ENCODE measurements around the gene MLYCD. TPM values are rescaled to one million over a fixed set of nuclear protein-coding genes. Genes with fewer than 3 reads are reported as not detected.

The MLYCD gene
- total RNA-seq, 2 experiments from 2014 or later = 3.3 to 3.8 TPM

DNA sequence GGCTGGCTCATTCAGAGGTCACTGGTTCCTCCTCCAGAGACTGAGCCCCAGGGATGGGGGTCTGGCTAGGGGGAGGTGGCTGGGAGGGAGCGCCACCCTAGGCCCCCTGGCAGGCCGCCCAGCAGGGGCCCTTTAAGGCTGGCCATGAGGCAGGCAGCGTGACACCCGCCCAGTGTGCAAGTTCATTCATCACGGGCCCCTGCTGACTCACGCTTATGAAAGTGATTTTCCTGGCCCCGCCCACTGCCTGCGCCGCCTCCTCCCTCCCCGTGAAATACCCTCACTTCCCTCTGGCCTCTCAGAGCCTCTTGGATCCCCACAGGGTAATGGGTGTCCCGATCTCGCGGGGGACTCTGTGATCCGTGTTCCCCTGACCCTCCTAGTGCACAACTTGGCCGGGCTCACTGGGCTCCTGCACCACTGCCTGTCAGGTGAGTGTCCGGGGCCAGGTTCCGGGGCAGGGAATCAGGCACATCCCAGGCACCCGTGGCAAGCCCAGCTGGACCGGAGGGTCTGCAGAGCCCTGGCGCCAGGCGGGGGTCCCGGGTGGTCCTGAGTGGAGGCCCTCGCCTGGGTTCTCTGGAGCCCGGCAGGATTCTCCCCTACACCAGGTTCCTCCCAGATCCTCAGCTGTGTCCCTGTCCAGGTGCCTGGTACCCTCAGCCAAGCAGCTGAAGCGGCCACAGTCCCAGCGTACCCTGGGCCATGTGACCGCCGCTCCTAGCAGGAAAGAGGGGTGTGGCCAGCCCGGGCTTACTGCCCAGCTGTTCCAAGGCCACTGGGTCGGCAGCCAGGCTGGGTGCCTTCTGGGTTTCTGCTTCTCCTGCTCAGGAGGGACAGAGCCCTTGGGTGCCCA is 54.3 kb downstream of the MLYCD start, which contains the start of gene OSGIN1:
Gene OSGIN1, plus strand, starts transcription at position 301 of the 856 bp plus-strand sequence. CDS start 4,432 bp downstream, outside the sequence.
- peak within 1 kb of the TSS; percentile 55 for H3K27ac Mint-ChIP-seq
- peaks cover 16% of the 10 kb centered on the region for H3K27me3 Mint-ChIP-seq
- peak; percentile 94 for DNase-seq
- H3K4me1 Mint-ChIP-seq = peaks cover 19% of the 10 kb centered on the region
- H3K36me3 Mint-ChIP-seq (ENCODE audit: low read depth) = no peaks in the 10 kb centered on the region
- no peaks in the 10 kb centered on the region for H3K9me3 Mint-ChIP-seq (ENCODE audit: low read depth)
- H3K4me3 Mint-ChIP-seq = peak within 1 kb of the TSS; percentile 66
- POLR2A ChIA-PET = no interaction called here
- ATAC-seq = peak; percentile 95
- intact Hi-C loops (cut with DNase I, micrococcal nuclease) = loop anchor here (1.0 to 10.0 kb wide), 7 partner anchors 54 to 552 kb away; partner anchors contain the start of genes MEAK7 (in 2 of the 2), DNAAF1 (in 1 of the 2), HSBP1 (in 1 of the 2) and HSDL1 (in 1 of the 2)
- CTCF ChIA-PET = interaction anchor here (0.5 to 2.0 kb wide), 18 partner anchors 9 to 669 kb away, joined by 3 to 21 read pairs (median 5); partner anchors contain the start of genes HSBP1 and TAF1C

DNA sequence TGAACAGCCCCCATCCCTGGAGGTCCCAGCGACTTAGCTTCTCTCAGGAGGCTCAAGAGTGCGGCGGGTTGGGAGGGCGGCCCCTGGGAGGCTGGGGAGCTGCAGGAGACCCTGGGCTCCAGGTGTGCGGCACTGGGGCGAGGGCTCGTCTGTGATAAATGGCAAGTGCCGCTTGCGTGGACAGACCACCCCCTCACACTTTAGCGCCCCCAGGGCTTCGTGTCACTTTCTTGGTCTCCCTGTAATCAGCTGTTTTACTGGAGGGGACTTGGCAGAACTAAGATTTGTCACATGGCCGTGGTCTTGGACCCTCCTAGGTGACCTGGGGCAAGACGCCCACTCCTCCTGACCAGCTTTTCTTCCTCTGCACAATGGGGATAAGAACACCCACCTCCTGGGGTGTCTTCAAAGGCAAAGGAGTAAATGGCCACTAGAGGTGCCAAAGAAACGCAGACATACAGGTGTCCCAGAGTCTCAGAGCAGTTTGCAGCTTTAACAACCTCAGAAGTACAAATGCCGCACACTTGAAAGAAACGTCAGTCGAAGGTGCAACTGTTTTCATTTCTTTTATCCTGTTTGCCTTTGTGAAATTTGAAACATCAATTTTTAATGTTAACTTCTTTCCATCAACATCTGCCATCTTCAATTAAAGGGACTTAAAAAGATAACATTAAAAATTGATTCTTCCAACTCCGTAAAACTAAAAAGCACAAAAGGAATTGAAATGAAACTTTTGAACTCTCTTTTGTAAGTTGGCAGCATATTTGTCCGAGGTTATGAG is 55.1 kb downstream of the MLYCD start:
- Mint-ChIP-seq H3K9me3 (ENCODE audit: low read depth) (no peaks in the 10 kb centered on the region), H3K4me3 (peak overlapping the region; percentile 66), H3K4me1 (peaks cover 19% of the 10 kb centered on the region), H3K27me3 (peaks cover 16% of the 10 kb centered on the region), H3K27ac (no peak overlapping the region), H3K36me3 (ENCODE audit: low read depth) (no peaks in the 10 kb centered on the region)
- ATAC-seq (peak; percentile 37), DNase-seq (peak; percentile 33)
- ChIA-PET POLR2A (no interaction called here), CTCF (interaction anchor here (0.5 to 2.0 kb wide), 18 partner anchors 10 to 668 kb away, joined by 3 to 21 read pairs (median 5); partner anchors contain the start of genes HSBP1 and TAF1C)
- intact Hi-C loops (cut with DNase I, micrococcal nuclease) = loop anchor here (1.0 to 10.0 kb wide), 7 partner anchors 55 to 551 kb away; partner anchors contain the start of genes MEAK7 (in 2 of the 2), DNAAF1 (in 1 of the 2), HSBP1 (in 1 of the 2) and HSDL1 (in 1 of the 2)

DNA sequence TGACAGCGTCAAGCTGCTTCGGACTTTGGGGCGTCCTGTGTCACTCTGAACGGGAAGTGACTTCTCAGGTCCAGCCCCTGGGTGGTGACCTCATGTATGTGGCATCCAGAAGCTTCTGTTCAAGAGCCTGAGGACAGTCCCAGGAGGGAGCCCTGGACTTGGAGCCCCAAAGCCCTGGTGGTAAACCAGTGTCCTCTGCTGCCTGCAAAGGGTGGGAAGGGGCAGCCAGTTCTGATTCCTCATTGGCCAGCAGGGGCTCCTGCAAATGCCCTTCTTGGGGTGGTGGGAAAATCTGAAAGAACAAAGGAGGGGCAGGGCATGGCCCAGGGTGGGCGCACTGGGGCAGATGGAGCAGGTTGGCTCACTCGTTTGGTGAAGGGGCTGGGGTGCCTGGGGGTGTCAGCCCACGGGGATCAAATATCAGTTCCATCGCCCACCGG is 55.7 kb downstream of the MLYCD start:
- intact Hi-C loops (cut with DNase I, micrococcal nuclease) = loop anchor here in 1 of 2 experiments (5.0 to 10.0 kb wide), 2 partner anchors 233 to 550 kb away; partner anchors contain the start of genes MEAK7 and TAF1C
- ATAC-seq = no peak
- CTCF ChIA-PET = interaction anchor here (1.1 to 2.0 kb wide), 11 partner anchors 10 to 233 kb away, joined by 5 to 21 read pairs (median 6); partner anchors contain the start of gene TAF1C

DNA sequence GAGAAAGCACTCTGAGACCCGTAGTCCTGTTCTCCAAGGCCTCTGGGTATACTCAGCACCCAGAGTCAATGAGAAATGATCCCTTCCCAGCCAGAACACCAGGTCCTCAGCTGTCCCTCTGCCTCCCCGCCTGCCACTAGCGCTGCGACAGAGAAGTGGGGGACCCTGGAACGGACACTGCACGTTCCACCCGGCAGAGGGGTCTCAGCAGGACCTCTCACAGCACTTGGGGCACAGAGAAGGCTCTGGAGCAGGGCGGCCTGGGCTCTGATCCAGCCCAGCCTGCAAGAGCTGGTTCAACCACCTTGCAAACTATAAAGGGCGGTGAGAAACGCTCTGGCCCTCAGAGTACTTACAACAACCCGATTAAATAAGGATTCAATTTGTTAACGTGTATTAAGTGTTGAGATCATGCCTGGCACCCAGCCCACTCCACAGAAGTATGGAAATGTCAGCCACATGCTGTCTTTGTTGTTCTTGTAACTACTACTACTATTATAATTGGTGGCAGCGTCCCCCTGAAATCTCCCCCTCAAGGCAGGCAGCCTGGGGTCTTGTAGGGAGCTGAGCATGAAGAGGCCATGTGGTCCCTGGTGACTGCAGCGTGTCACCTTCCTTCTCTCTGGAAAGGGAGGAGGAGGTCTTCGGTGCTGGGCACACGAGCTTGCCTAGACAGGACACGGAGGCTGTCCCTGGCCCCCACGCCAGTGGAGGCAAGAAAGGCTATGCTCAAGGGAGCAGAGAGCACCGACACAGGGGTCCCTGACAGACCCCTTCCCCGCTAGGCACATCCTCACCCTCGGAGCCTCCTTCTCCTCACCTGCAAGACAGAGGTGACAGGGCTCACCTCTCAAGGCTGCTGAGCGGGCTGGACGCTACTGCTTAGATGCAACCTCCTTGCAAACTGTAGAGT is 56.6 kb downstream of the MLYCD start:
- ATAC-seq (no peak), DNase-seq (no peak)
- Mint-ChIP-seq H3K27ac (no peak overlapping the region), H3K27me3 (peaks cover 16% of the 10 kb centered on the region), H3K9me3 (ENCODE audit: low read depth) (no peaks in the 10 kb centered on the region), H3K4me1 (peaks cover 19% of the 10 kb centered on the region), H3K36me3 (ENCODE audit: low read depth) (no peaks in the 10 kb centered on the region), H3K4me3 (no peak overlapping the region)
- POLR2A ChIA-PET = no interaction called here
- CTCF ChIA-PET = interaction anchor here (1.0 to 3.0 kb wide), 11 partner anchors 26 to 232 kb away, joined by 3 to 30 read pairs (median 5); partner anchors contain the start of gene TAF1C
- intact Hi-C loops (cut with DNase I, micrococcal nuclease) = loop anchor here (1.0 to 10.0 kb wide), 7 partner anchors 107 to 549 kb away; partner anchors contain the start of genes TAF1C (in 2 of the 2) and MEAK7 (in 1 of the 2)

More for the DNA sequence above, 55.7 kb downstream of the MLYCD start:
- H3K27ac Mint-ChIP-seq = no peak overlapping the region
- H3K9me3 Mint-ChIP-seq (ENCODE audit: low read depth) = no peaks in the 10 kb centered on the region
- peaks cover 19% of the 10 kb centered on the region for H3K4me1 Mint-ChIP-seq
- H3K4me3 Mint-ChIP-seq = no peak overlapping the region
- POLR2A ChIA-PET = no interaction called here
- peaks cover 16% of the 10 kb centered on the region for H3K27me3 Mint-ChIP-seq
- DNase-seq = no peak
- H3K36me3 Mint-ChIP-seq (ENCODE audit: low read depth) = no peaks in the 10 kb centered on the region

DNA sequence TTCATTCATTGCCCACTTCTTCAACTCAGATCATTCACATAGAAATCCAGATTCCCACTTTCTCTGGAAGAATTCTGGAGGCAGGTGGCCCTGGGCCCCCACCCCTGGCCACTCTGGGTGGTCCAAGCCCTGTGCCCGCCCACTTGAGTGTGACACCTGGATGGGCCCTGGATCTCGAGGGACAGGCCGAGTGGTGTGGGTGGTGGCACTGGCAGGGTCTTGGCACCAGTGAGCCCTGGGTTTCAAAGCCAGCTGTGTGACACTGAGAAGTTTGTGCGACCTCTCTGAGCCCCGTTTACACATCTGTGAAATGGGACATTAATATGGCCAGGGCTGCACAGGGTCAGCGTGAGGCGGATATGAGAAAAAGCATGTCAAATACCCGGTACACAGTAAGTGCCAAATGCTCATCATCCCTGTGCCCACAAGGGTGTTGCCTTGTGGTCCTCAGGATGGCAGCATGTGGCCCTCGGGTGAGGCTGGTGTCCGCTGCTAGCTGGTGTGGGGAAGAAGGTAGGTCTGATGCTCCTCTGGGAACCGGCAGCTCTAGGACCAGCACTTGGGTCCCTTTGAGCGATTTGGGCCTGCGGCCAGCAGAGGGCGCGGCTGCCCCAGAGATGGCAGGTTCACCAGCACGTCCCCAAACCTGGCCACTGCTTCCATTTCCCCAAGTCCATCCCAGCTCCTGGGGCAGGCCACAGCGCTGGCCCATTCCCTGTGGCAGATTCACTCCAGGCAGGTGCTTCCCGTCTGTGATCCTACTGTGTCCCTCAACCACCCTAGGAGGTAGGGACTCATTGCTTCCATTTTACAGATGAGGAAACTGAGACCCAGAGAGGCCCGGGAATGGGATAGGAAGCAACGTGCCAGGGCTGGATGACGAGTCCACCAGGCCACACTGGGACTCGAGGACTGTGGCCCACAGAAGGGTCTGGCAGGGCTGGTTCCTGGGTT is 57.7 kb downstream of the MLYCD start:
- peaks cover 19% of the 10 kb centered on the region for H3K4me1 Mint-ChIP-seq
- intact Hi-C loops (cut with DNase I, micrococcal nuclease) = loop anchor here (1.0 to 10.0 kb wide), 7 partner anchors 106 to 548 kb away; partner anchors contain the start of genes TAF1C (in 2 of the 2) and MEAK7 (in 1 of the 2)
- ChIA-PET POLR2A (no interaction called here), CTCF (interaction anchor here (0.6 to 3.0 kb wide), 20 partner anchors 18 to 548 kb away, joined by 3 to 30 read pairs (median 4); partner anchors contain the start of gene TAF1C)
- ATAC-seq (peak; percentile 48), DNase-seq (peak; percentile 89)
- H3K27me3 Mint-ChIP-seq = peaks cover 16% of the 10 kb centered on the region
- H3K4me3 Mint-ChIP-seq = no peak overlapping the region
- no peak overlapping the region for H3K27ac Mint-ChIP-seq
- no peaks in the 10 kb centered on the region for H3K36me3 Mint-ChIP-seq (ENCODE audit: low read depth)
- H3K9me3 Mint-ChIP-seq (ENCODE audit: low read depth) = no peaks in the 10 kb centered on the region

DNA sequence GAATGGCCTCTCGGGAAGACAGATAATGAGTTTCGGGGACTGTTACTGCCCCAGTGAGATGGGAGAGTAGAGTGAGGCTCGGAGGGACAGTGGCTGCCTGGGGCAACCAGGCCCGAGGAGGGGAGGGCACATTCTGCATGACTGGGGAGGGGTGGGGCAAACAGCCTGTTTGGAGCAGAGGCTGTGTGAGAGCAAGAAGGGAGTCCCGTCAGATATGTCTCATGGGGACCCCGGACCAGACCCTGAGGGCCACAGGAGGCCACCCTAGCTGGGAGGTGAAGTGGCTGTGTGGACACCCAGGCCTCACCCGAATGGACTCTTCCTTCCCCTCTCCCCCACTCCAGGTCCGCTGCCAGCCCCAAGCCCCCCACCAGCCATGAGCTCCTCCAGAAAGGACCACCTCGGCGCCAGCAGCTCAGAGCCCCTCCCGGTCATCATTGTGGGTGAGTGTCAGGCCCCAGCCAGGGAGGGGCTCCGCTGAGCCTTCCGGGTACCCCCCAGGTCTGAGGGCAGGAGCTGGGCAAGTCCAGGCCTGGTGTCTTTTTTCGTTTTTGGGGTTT is 58.5 kb downstream of the MLYCD start:
- ATAC-seq = no peak
- ChIA-PET POLR2A (no interaction called here), CTCF (interaction anchor here (0.6 to 3.0 kb wide), 18 partner anchors 19 to 547 kb away, joined by 3 to 30 read pairs (median 4); partner anchors contain the start of genes SLC38A8 and TAF1C)
- intact Hi-C loops (cut with DNase I, micrococcal nuclease) = loop anchor here (2.0 to 10.0 kb wide), 3 partner anchors 131 to 547 kb away; partner anchors contain the start of genes MEAK7 (in 1 of the 2) and TAF1C (in 1 of the 2)
- DNase-seq = no peak
- H3K36me3 Mint-ChIP-seq (ENCODE audit: low read depth) = no peaks in the 10 kb centered on the region
- H3K4me3 Mint-ChIP-seq = no peak overlapping the region
- no peak overlapping the region for H3K27ac Mint-ChIP-seq
- peaks cover 17% of the 10 kb centered on the region for H3K4me1 Mint-ChIP-seq
- H3K9me3 Mint-ChIP-seq (ENCODE audit: low read depth) = no peaks in the 10 kb centered on the region
- H3K27me3 Mint-ChIP-seq = peaks cover 16% of the 10 kb centered on the region

DNA sequence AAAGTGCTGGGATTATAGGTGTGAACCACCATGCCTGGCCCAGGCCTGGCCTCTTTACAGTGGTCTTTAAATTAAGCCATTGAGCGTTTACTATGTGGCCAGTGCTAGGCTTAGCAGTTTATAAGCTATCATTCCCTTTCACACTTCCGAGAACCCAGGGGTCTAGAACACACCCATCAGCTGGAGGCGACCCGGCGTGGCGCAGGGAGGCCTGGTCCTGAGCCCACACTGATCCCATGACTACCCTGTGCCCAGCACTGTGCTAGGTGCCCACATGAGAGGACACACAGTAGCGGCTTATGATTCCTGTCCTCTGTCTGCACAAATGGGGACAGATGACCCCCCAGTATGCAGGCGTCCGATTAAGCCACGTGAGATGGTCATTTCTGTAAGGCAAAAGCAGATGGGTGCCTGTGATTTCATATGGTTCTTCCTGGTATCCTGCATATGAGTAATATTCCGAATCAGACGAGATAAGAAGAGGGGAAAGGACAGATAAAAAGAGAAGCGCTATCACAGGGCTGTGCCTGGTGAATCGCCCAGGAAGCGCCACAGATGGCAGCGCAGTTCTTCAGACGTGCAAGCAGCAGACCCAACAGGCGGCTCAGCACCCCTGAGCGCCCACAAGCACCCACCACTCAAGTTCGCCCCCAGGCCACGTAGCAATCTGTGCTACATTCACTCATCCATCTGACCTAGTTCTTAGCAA is 59.4 kb downstream of the MLYCD start:
- peaks cover 16% of the 10 kb centered on the region for H3K27me3 Mint-ChIP-seq

DNA sequence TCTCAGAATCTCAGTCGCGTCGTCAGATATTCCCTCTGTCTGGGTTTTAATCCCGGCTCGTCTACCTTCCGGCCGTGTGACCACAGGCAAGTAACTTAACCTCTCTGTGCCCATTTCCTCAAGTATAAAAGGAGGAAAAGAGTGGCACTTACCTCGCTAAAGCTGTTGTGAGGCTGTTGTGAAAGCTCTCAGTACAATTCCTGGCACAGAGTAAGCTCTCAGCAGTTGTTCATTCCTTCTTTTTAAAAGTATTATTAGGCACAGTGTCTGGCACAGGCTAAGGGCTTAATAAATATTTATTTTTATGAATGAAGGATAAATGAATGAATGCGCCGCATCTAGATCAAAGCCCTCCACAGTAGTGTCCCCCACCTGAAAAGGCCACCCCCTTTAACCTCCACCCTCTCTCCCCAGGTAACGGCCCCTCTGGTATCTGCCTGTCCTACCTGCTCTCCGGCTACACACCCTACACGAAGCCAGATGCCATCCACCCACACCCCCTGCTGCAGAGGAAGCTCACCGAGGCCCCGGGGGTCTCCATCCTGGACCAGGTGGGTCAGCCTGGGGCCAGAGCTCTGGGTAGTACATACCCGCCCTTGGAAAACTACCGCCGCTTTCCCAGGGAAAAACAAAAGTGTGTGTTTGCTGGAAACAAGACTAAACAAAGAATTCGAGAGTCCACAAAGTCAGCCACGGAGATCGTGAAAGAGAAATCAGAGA is 60.1 kb downstream of the MLYCD start:
- intact Hi-C loops (cut with DNase I, micrococcal nuclease) = loop anchor here in 1 of 2 experiments (5.0 to 10.0 kb wide), 2 partner anchors 228 to 546 kb away; partner anchors contain the start of genes MEAK7 and TAF1C
- Mint-ChIP-seq H3K9me3 (ENCODE audit: low read depth) (no peaks in the 10 kb centered on the region), H3K27me3 (peaks cover 14% of the 10 kb centered on the region), H3K27ac (no peak overlapping the region), H3K36me3 (ENCODE audit: low read depth) (no peaks in the 10 kb centered on the region), H3K4me1 (peaks cover 5% of the 10 kb centered on the region), H3K4me3 (no peak overlapping the region)
- POLR2A ChIA-PET = no interaction called here
- no peak for ATAC-seq
- CTCF ChIA-PET = interaction anchor here (0.7 to 1.1 kb wide), 2 partner anchors 27 to 86 kb away, joined by 3 read pairs; no protein-coding TSS in a partner anchor
- DNase-seq = no peak

More for the DNA sequence above, 59.4 kb downstream of the MLYCD start:
- Mint-ChIP-seq H3K36me3 (ENCODE audit: low read depth) (no peaks in the 10 kb centered on the region), H3K4me1 (peaks cover 10% of the 10 kb centered on the region), H3K27ac (no peak overlapping the region), H3K4me3 (no peak overlapping the region), H3K9me3 (ENCODE audit: low read depth) (no peaks in the 10 kb centered on the region)
- no peak for ATAC-seq
- intact Hi-C loops (cut with DNase I, micrococcal nuclease) = loop anchor here in 1 of 2 experiments (5.0 to 10.0 kb wide), 2 partner anchors 229 to 547 kb away; partner anchors contain the start of genes MEAK7 and TAF1C
- POLR2A ChIA-PET = no interaction called here
- CTCF ChIA-PET = interaction anchor here (0.6 to 3.0 kb wide), 8 partner anchors 84 to 317 kb away, joined by 3 to 30 read pairs (median 6); partner anchors contain the start of genes SLC38A8 and TAF1C
- no peak for DNase-seq
